IMR-90 (cell line): ENCODE results near the gene CLCA1. TPM values are rescaled to one million over a fixed set of nuclear protein-coding genes. Genes with fewer than 3 reads are reported as not detected.

ENCODE experiments used
- ATAC-seq: fragments of 200-7000 bp; cut with Tn5 transposase; 2 replicates; pipeline ENCODE4 v1.9.1; 2020; ENCODE audit warnings: low read depth, mild to moderate bottlenecking, moderate library complexity
- BruUV-seq: library from RNA; stranded (reverse); fragments of 400-500 nt; replicated peaks from 2 replicates; lab custom pipeline; 2021; lab: Mats Ljungman, UMichigan
- CTCF ChIA-PET: fragments of 300-600 bp; formaldehyde crosslinking; extraction: SDS; loops from one replicate; lab custom pipeline; 2021; ENCODE audit warnings: antibody characterized with exemption; lab: Yijun Ruan, JAX
- POLR2A ChIA-PET: fragments of 300-600 bp; sonication (Branson Sonifier 250); formaldehyde crosslinking; loops from one replicate; lab custom pipeline; 2022; ENCODE audit warnings: antibody characterized with exemption; ENCODE audit not compliant: unreplicated experiment; lab: Charles Lee
- DNase-seq: peaks from one replicate; pipeline ENCODE4 v3.0.0; 2013
- H2AFZ ChIP-seq: replicated peaks from 2 replicates; pipeline ENCODE3; 2013; ENCODE audit warnings: low read length, mild to moderate bottlenecking; ENCODE audit not compliant: poor library complexity
- H2AK5ac ChIP-seq: 2 replicates; pipeline ENCODE4 v1.6.1; 2013; ENCODE audit warnings: low read depth, low read length, inconsistent platforms
- H2AK9ac ChIP-seq: replicated peaks from 2 replicates; pipeline ENCODE3; 2013; ENCODE audit warnings: mild to moderate bottlenecking, low read depth, low read length, moderate library complexity; ENCODE audit not compliant: poor library complexity
- H2BK120ac ChIP-seq: 2 replicates; pipeline ENCODE4 v1.6.1; 2013; ENCODE audit warnings: low read depth, low read length, inconsistent platforms
- H2BK15ac ChIP-seq: 3 replicates; pipeline ENCODE4 v1.6.1; 2013; ENCODE audit warnings: low read depth, low read length, inconsistent platforms
- H2BK20ac ChIP-seq: 2 replicates; pipeline ENCODE4 v1.6.1; 2013; ENCODE audit warnings: low read depth, mild to moderate bottlenecking, inconsistent platforms, low read length, moderate library complexity
- H2BK5ac ChIP-seq: 2 replicates; pipeline ENCODE4 v1.6.1; 2013; ENCODE audit warnings: mild to moderate bottlenecking, low read depth, low read length, inconsistent platforms; ENCODE audit not compliant: poor library complexity, severe bottlenecking
- H3K14ac ChIP-seq: replicated peaks from 2 replicates; pipeline ENCODE4 v1.6.1; 2013; ENCODE audit warnings: low read depth, low read length, inconsistent platforms
- H3K18ac ChIP-seq: 2 replicates; pipeline ENCODE4 v1.6.1; 2013; ENCODE audit warnings: low read depth, low read length, control low read depth
- H3K23ac ChIP-seq: 2 replicates; pipeline ENCODE4 v1.6.1; 2013; ENCODE audit warnings: low read depth, low read length, inconsistent platforms
- H3K27ac ChIP-seq: 2 replicates; pipeline ENCODE4 v1.5.1; 2013; ENCODE audit warnings: mild to moderate bottlenecking, control low read depth, low read length; ENCODE audit not compliant: insufficient read depth
- H3K27me3 ChIP-seq: 2 replicates; pipeline ENCODE4 v1.6.1; 2013; ENCODE audit warnings: low read length; ENCODE audit not compliant: control insufficient read depth, insufficient read depth
- H3K36me3 ChIP-seq: 2 replicates; pipeline ENCODE4 v1.6.1; 2013; ENCODE audit warnings: low read length, mixed read lengths; ENCODE audit not compliant: control insufficient read depth, insufficient read depth
- H3K4ac ChIP-seq: 2 replicates; pipeline ENCODE4 v1.6.1; 2013; ENCODE audit warnings: low read depth, low read length, inconsistent platforms
- H3K4me1 ChIP-seq: 2 replicates; pipeline ENCODE4 v1.6.1; 2013; ENCODE audit warnings: low read length, mixed read lengths; ENCODE audit not compliant: control insufficient read depth, insufficient read depth
- H3K4me2 ChIP-seq: 2 replicates; pipeline ENCODE4 v1.6.1; 2013; ENCODE audit warnings: low read depth, mild to moderate bottlenecking, control low read depth, low read length, moderate library complexity
- H3K4me3 ChIP-seq: 2 replicates; pipeline ENCODE4 v1.5.1; 2013; ENCODE audit warnings: low read depth, mild to moderate bottlenecking, control low read depth, low read length, moderate library complexity; ENCODE audit not compliant: insufficient read depth
- H3K56ac ChIP-seq: 2 replicates; pipeline ENCODE4 v1.6.1; 2013; ENCODE audit warnings: low read length, inconsistent platforms; ENCODE audit not compliant: insufficient read depth; ENCODE audit errors: extremely low read depth
- H3K79me1 ChIP-seq, 2 experiments: 2 replicates each; pipeline ENCODE4 v1.6.1; 2013; ENCODE audit warnings: low read length in 2 of 2, inconsistent platforms in 1 of 2, low read depth in 1 of 2
- H3K9ac ChIP-seq: 2 replicates; pipeline ENCODE4 v1.6.1; 2013; ENCODE audit warnings: low read depth, low read length, control low read depth
- H3K9me1 ChIP-seq: 2 replicates; pipeline ENCODE4 v1.6.1; 2013; ENCODE audit warnings: low read length, inconsistent platforms; ENCODE audit not compliant: insufficient read depth
- H3K9me3 ChIP-seq: 2 replicates; pipeline ENCODE4 v1.6.1; 2013; ENCODE audit warnings: low read length; ENCODE audit not compliant: control insufficient read depth, insufficient read depth
- H4K20me1 ChIP-seq: 2 replicates; pipeline ENCODE4 v1.6.1; 2013; ENCODE audit warnings: low read length, inconsistent platforms; ENCODE audit not compliant: insufficient read depth
- H4K5ac ChIP-seq: 2 replicates; pipeline ENCODE4 v1.6.1; 2013; ENCODE audit warnings: mild to moderate bottlenecking, low read depth, low read length, control low read depth
- H4K8ac ChIP-seq, 2 experiments: 2 replicates each; pipeline ENCODE4 v1.6.1; 2013; ENCODE audit warnings: low read depth in 2 of 2, low read length in 2 of 2, control low read depth in 1 of 2, inconsistent platforms in 1 of 2
- H4K91ac ChIP-seq: 2 replicates; pipeline ENCODE4 v1.6.1; 2013; ENCODE audit warnings: low read depth, low read length, inconsistent platforms; ENCODE audit not compliant: insufficient read depth
- BHLHE40 ChIP-seq: fragments of 150-350 bp; IDR thresholded peaks from 2 replicates; pipeline ENCODE4 v1.6.1; 2016; ENCODE audit warnings: mild to moderate bottlenecking, low read depth, low read length
- CEBPB ChIP-seq: IDR thresholded peaks from 2 replicates; pipeline ENCODE4 v1.6.1; 2012; ENCODE audit warnings: low read depth, low read length, improper control_type of control experiment
- CHD1 ChIP-seq: IDR thresholded peaks from 2 replicates; pipeline ENCODE4 v1.6.1; 2012; ENCODE audit warnings: low read depth, low read length, improper control_type of control experiment
- CTCF ChIP-seq: conservative IDR thresholded peaks from 2 replicates; pipeline ENCODE4 v1.5.1; 2012; ENCODE audit warnings: mild to moderate bottlenecking, low read depth, low read length, improper control_type of control experiment
- ELK1 ChIP-seq: fragments of 150-350 bp; IDR thresholded peaks from 2 replicates; pipeline ENCODE4 v1.6.1; 2016; ENCODE audit warnings: low read depth, mild to moderate bottlenecking, low read length, moderate library complexity, borderline replicate concordance
- FOS ChIP-seq: fragments of 150-350 bp; IDR thresholded peaks from 2 replicates; pipeline ENCODE4 v1.6.1; 2016; ENCODE audit warnings: low read depth, low read length
- MAFK ChIP-seq: IDR thresholded peaks from 2 replicates; pipeline ENCODE4 v1.6.1; 2012; ENCODE audit warnings: low read depth, low read length, improper control_type of control experiment
- MAZ ChIP-seq: IDR thresholded peaks from 2 replicates; pipeline ENCODE4 v1.6.1; 2012; ENCODE audit warnings: low read depth, mild to moderate bottlenecking, low read length, improper control_type of control experiment, moderate library complexity, borderline replicate concordance
- MXI1 ChIP-seq: IDR thresholded peaks from 2 replicates; pipeline ENCODE4 v1.6.1; 2012; ENCODE audit warnings: low read depth, mild to moderate bottlenecking, low read length, moderate library complexity, borderline replicate concordance
- NFE2L2 ChIP-seq: fragments of 150-350 bp; IDR thresholded peaks from 2 replicates; pipeline ENCODE4 v1.6.1; 2016; ENCODE audit warnings: low read depth, mild to moderate bottlenecking, low read length
- POLR2A ChIP-seq: IDR thresholded peaks from 2 replicates; pipeline ENCODE4 v1.6.1; 2012; ENCODE audit warnings: mild to moderate bottlenecking, low read depth, low read length
- RAD21 ChIP-seq: IDR thresholded peaks from 2 replicates; pipeline ENCODE4 v1.6.1; 2012; ENCODE audit warnings: low read length, improper control_type of control experiment
- RCOR1 ChIP-seq: IDR thresholded peaks from 2 replicates; pipeline ENCODE4 v1.6.1; 2012; ENCODE audit warnings: mild to moderate bottlenecking, low read length, improper control_type of control experiment; ENCODE audit not compliant: insufficient replicate concordance
- RFX5 ChIP-seq: IDR thresholded peaks from 2 replicates; pipeline ENCODE4 v1.8.0; 2012; ENCODE audit warnings: low read depth, mild to moderate bottlenecking, low read length, moderate library complexity
- SMC3 ChIP-seq: fragments of 150-350 bp; IDR thresholded peaks from 2 replicates; pipeline ENCODE4 v1.6.1; 2016; ENCODE audit warnings: low read depth, mild to moderate bottlenecking, antibody characterized with exemption, low read length, moderate library complexity
- WGBS, 2 experiments: methylation state at CpG; one replicate each; pipeline versions ENCODE4 v1.1.5 to v1.1.7; 2013; ENCODE audit warnings: missing lambda C conversion rate in 2 of 2; ENCODE audit not compliant: insufficient read length in 1 of 2; ENCODE audit errors: extremely low coverage in 2 of 2; 5-methylcytosine and 5-hydroxymethylcytosine counted together
- dilution Hi-C: fragments of 300-500 bp; cut with HindIII; formaldehyde crosslinking; loops from one replicate; pipeline ENCODE4 v1.14.3; 2018; ENCODE audit warnings: low sequenced_read_pairs; ENCODE audit not compliant: unreplicated experiment
- in situ Hi-C: fragments of 300-500 bp; cut with MboI; formaldehyde crosslinking; loops from 3 replicates; pipeline ENCODE4 v1.14.3; 2019; ENCODE audit warnings: low sequenced_read_pairs, inconsistent platforms, mixed read lengths
- intact Hi-C: fragments of 100-400 bp; cut with micrococcal nuclease; formaldehyde crosslinking; loops from 2 replicates; pipeline ENCODE4 v1.10.0; 2022
- polyA plus RNA-seq, 3 experiments: library from polyadenylated mRNA; depleted of rRNA; stranded (reverse); fragments of >200 nt; gene quantifications; 2 replicates each; pipeline ENCODE4 v1.2.3, GENCODE V29; 2012; ENCODE audit warnings: low replicate concordance in 1 of 3
- total RNA-seq: library from RNA; depleted of rRNA; stranded (reverse); fragments of >200 nt; gene quantifications from 2 replicates; pipeline ENCODE4 v1.2.3, GENCODE V29; 2012
- TF ChIP-seq, protein P1 (sequence below): fragments of 150-350 bp; IDR thresholded peaks from 2 replicates; pipeline ENCODE4 v1.6.1; 2017; ENCODE audit warnings: mild to moderate bottlenecking, antibody characterized with exemption, low read length, low read depth

CLCA1 gene
- total and polyA plus RNA-seq, 2 of the 4 experiments (the other 2 are of a cell fraction) = not detected

GRCh38 chr1:86523670-86524354, 55.1 kb downstream of the CLCA1 start:
- Histone ChIP-seq H3K4me2 (no peak overlapping the region), H3K27me3 (no peaks in the 10 kb centered on the region), H4K20me1 (no peaks in the 10 kb centered on the region), H3K4ac (no peak overlapping the region), H3K14ac (no peak overlapping the region), H4K8ac (no peak overlapping the region), H2BK120ac (no peak overlapping the region), H2BK15ac (no peak overlapping the region), H3K9me3 (no peaks in the 10 kb centered on the region), H2AK9ac (no peak overlapping the region), H3K9me1 (no peaks in the 10 kb centered on the region), H3K4me1 (no peaks in the 10 kb centered on the region), H3K79me1 (no peaks in the 10 kb centered on the region), H3K4me3 (no peak overlapping the region), H4K91ac (no peak overlapping the region), H3K18ac (no peak overlapping the region), H2AFZ (no peak overlapping the region), H4K5ac (no peak overlapping the region), H3K23ac (no peak overlapping the region), H2BK5ac (no peak overlapping the region), H3K56ac (no peak overlapping the region), H3K27ac (no peak overlapping the region), H2BK20ac (no peak overlapping the region), H2AK5ac (no peak overlapping the region), H3K9ac (no peak overlapping the region), H3K36me3 (no peaks in the 10 kb centered on the region)
- 84% methylated on average over 9 of the region's 32 CpGs; no CpG with 5 or more reads in 1 of the 2 experiments for WGBS, 2 experiments
- ChIA-PET CTCF (no interaction called here), POLR2A (no interaction called here)
- TF ChIP-seq ELK1 = no peak
- TF ChIP-seq RAD21 = no peak
- TF ChIP-seq SMC3 = no peak
- TF ChIP-seq CHD1 = no peak
- TF ChIP-seq MXI1 = no peak
- TF ChIP-seq NFE2L2 = no peak
- no peak for TF ChIP-seq RFX5
- TF ChIP-seq BHLHE40 = no peak
- TF ChIP-seq, protein P1, sequence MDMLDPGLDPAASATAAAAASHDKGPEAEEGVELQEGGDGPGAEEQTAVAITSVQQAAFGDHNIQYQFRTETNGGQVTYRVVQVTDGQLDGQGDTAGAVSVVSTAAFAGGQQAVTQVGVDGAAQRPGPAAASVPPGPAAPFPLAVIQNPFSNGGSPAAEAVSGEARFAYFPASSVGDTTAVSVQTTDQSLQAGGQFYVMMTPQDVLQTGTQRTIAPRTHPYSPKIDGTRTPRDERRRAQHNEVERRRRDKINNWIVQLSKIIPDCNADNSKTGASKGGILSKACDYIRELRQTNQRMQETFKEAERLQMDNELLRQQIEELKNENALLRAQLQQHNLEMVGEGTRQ = no peak
- TF ChIP-seq CEBPB = no peak
- no peak for TF ChIP-seq RCOR1
- TF ChIP-seq FOS = no peak
- TF ChIP-seq CTCF = no peak
- TF ChIP-seq POLR2A = no peak
- TF ChIP-seq MAFK = no peak
- TF ChIP-seq MAZ = no peak
- ATAC-seq (no peak), DNase-seq (no peak)
- intact Hi-C loops = no loop called here
- in situ Hi-C loops = no loop called here
- dilution Hi-C loops = no loop called here
- no TSS peak for BruUV-seq
